ENCODE measurements around the gene HES4.
"Not testable (repeated sequence)": the region's sequence is repeated elsewhere in the genome, so short reads cannot be mapped to it uniquely, and the experiment has no call there.

HES4 gene

DNA sequence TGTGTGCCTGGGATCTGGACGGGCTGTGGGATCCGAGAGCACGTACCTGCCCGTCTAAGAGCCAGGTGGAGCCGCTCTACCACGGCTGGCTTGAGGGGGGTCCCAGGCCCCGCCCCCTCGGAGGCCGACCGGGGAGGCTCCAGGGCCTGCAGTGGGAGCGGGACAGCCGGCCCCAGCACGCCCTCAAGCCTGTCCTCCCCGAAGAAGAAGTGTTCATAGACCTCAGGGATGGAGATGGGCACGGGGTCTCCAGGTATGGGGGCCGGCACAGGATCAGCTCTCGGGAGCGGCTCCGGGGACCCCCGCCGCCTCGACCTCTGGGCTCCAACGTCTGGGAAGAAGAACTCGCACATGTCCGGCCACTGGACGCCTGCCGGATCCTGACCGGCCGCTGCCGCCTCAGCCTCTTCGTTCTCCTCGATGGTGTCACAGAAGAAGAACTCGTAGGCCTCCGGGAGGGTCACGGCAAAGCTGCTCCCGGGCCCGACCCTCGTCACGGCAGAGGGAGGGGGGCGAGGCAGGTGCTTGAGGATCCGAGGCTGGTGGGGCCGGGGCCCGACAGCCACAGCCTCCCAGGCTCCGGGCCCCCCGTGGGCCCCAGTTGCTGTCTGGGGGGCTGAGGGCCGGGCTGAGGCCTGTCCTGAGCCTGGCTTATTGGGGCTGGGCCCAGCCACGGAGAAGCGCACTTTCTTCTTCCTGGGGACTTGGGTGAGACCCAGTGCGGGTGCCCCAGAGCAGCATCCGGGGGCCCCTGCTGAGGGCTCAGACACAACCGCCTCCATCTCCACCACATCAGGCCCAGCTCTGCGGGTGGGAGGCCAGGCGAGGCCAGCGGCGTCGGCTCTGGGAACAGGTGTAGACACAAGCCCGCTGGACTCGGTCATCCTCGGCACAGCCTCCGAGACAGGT lies 20.8 kb downstream of the HES4 start:
- DNase-seq = no peak

DNA sequence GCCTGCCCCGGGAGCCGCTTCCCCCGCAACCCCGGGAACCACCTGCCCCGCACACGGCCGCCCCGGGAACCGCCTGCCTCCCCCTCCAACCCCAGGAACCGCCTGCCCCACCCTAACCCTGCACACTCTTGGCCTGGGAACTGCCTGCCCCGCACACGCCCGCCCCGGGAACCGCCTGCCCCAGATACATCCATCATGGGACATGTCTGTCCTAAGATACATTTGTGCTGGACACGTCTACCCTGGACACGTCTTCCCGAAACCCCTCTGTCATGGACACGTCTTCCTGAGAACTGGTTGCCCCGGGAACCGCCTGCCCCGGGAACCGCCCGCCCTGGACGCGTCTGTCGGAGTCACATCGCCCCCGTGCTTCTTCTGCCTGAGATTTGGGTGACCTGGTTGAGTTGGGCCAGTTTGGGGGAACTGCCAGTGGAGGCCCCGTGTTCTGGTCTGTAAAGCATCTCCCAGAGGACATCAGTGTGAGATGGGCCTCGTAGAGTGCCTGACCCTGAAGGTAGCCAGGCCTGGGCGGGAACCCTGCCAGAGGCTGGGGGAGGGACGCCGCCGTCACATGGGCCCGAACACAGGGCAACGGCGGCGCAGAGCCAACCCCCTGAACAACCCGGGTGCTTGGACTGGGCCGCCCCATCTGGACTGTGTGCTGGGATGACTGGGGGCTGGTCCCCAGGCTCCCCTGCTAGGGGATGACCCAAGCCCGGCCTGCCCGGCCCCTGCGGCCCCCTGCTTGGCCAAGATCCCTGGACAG lies 21.6 kb downstream of the HES4 start:
- DNase-seq = no peak

DNA sequence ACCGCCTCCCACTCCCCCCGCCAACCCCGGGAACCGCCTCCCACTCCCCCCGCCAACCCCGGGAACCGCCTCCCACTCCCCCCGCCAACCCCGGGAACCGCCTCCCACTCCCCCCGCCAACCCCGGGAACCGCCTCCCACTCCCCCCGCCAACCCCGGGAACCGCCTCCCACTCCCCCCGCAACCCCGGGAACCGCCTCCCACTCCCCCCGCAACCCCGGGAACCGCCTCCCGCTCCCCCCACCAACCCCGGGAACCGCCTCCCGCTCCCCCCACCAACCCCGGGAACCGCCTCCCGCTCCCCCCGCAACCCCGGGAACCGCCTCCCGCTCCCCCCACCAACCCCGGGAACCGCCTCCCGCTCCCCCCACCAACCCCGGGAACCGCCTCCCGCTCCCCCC lies 23.1 kb downstream of the HES4 start:
- not testable (repeated sequence) for DNase-seq

DNA sequence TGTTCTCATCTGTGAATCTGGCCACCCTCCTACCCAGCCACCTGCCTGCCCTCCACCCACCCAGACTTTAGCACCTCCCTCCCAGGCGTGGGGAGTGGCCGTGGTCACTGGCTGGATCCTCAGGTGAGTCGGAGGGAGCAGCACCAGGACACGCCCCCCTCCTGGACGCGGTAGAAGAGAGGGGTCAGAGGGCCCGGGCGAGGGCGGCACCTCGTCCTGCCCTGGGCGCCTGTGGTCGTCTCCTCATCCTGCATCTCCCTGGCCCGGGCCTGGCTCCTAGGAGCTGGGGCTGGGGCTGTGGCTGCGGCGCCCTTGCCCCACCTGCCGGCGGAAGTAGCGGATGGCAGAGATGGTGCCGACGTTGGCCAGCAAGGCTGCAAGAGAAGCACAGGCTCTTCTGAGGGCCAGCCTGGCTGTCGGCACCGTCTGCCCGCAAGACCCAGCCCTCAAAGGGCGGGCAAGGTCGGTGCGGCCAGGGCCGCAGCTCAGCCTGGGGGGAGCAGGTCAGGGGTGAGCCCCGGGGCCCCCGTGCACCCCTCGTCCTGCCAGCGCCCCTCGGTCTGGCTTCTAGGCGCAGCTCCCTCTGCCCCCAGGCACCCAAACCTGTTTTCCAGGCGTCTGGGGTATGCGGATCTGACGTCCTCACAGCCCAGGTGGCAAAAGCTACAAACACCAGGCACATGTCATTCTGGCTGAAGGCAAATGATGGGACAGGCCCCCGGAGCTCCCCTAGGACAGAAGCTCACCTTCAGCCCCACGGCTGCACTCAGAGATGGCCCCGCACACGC lies 23.8 kb downstream of the HES4 start:
- DNase-seq = peak in 5 of 6 experiments; percentile 23 to 63 (median 39)

DNA sequence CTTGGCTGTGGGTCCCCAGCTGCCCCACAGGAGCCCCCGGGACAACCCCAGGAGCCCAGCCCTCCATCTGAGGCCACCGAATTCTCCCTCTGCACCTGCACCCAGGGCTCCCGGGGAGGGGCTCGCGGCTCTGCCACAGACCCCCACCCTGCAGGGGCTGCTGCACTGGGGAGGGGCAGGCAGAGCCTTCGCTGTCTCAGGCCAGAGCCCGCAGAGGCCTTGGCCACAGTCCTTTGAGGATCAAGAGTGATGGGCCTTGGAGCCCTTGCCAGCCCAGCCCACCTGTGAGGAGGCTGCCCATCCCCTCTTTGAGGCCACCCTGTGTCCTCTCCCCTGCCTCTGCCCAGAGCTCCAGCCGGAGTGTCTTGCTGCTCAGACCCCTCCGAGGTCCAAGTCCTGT lies 24.5 kb downstream of the HES4 start:
- no peak for DNase-seq

DNA sequence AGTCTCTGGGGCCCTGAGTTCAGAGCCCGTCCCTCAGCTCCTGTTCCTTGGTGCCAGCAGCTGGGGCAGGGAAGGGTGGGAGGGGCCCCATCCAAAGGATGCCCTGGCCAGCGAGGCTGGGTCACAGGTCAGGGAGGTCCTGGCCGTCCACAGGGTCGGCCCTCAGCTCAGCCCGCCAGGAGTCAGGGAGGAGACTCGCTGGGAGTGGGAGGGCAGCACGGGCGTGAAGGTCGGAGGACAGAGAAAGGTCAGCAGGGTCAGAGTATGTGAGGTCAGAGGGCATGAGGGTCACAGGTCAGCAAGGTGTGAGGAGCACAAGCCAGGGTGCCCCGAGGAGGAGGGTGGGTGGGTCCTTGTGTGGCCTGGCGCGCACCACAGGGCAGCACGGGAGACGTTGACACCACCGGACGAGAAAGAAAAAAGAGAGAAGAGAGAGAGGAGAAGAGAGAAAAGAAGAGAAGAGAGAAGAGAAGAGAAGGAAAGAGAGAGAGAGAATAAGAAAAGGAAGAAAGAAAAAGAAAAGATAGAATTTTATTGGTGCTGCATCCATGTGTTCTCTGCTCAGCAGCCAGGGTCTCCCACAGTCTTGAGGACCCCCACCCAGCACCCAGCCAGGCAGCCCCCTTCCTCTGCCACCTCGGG lies 25.1 kb downstream of the HES4 start:
- DNase-seq = no peak

DNA sequence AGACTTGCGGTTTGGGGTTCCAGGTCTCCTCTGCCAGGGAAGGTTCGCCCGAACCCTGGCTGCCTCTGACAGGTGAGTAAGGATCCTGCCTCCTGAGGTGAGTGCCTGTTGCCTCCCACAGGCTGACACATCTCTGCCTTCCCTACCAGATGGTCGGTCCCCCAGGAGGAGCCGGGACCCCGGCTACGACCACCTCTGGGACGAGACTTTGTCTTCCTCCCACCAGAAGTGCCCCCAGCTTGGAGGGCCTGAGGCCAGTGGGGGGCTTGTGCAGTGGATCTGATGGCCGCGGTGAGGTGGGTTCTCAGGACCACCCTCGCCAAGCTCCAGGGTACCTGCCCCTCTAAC lies 25.6 kb downstream of the HES4 start:
- no peak for DNase-seq

DNA sequence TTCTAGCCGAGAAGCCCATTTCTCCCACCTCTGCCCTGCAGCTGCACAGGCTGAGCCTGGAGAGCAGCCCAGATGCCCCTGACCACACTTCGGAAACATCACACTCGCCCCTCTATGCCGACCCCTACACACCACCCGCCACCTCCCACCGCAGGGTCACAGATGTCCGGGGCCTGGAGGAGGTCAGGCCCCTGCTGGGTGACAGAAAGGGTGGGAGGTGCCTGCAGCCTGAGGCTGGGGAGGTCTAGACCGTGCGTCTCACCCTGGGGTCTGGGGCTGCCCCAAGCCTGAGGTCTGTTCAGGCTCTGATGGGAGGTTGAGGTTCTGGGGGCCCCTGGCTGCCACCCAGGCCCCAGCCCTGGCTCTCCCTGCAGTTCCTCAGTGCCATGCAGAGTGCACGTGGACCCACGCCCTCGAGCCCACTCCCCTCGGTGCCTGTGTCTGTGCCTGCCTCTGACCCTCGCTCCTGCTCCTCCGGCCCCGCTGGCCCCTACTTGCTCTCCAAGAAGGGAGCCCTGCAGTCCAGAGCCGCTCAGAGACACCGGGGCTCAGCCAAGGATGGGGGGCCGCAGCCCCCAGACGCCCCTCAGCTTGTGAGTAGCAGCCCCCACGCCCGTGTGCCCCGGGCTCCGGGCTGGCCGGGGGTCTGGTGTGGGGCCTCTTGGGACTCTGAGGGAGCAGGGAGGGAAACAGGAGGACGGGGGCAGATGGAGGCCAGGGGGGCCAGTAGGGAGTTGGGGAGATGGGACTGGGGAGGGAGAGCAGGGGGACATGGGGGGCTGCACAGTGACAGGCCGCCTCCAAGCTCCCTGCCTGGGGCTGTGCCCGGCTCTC lies 26.2 kb downstream of the HES4 start:
- no peak for DNase-seq

DNA sequence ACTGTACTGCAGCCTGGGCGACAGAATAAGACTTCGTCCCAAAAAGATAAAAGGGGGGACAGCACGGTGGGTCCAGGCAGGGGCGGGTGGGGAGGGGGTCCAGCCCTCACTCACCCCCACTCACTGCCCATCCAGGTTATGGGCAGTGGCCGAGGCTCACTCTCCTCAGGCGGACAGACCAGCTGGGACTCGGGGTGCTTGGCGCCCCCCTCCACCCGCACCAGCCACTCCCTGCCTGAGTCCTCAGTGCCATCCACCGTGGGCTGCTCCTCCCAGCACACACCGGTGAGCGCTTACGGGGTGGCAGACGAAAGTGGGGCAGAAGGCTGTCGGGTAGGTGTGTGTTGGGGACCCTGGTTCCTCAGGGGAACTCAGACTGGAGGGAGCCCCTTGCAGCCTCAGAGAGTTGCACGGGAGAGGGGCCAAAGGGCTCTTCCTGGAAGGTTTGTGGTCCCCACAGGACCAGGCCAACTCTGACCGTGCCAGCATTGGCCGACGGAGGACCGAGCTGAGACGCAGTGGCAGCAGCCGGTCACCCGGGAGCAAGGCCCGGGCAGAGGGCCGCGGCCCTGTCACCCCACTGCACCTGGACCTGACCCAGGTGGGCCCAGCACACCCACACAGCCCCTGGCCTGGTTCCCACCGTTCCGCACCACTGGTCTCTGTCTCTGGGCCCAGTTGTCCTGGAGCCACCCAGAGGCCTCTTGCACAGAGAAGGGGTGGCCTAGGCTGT lies 27.0 kb downstream of the HES4 start:
- no peak for DNase-seq

DNA sequence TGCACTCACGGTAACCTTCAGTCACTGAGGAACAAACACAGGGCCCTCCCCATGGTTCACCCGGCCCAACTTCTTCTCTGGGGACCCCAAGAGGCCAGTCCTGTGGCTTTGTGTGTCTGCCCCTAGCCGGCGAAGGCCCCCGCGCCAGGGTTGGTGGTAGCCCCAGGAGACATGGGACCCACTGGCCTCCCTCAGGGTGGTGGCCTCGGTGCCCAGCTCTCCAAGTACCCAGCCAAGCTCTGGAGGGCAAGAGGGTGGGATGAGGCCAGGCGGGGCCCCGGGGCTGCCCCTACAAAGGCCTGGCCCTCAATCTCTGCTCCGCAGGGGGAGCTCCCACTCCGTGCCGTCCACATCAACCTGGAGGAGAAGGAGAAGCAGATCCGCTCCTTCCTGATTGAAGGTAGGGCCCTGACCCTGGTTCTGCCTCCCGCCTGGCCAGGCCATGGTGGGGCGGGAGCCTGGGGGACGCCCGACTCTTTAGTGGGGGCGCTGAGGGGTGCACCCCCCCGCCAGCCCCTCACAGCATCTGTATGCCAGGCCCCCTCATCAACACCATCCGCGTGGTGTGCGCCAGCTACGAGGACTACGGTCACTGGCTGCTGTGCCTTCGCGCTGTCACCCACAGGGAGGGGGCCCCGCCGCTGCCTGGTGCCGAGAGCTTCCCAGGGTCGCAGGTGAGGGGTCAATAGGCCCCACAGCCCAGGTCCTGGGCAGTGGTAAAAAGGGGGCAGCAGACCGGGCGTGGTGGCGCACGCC lies 28.0 kb downstream of the HES4 start:
- no peak for DNase-seq

DNA sequence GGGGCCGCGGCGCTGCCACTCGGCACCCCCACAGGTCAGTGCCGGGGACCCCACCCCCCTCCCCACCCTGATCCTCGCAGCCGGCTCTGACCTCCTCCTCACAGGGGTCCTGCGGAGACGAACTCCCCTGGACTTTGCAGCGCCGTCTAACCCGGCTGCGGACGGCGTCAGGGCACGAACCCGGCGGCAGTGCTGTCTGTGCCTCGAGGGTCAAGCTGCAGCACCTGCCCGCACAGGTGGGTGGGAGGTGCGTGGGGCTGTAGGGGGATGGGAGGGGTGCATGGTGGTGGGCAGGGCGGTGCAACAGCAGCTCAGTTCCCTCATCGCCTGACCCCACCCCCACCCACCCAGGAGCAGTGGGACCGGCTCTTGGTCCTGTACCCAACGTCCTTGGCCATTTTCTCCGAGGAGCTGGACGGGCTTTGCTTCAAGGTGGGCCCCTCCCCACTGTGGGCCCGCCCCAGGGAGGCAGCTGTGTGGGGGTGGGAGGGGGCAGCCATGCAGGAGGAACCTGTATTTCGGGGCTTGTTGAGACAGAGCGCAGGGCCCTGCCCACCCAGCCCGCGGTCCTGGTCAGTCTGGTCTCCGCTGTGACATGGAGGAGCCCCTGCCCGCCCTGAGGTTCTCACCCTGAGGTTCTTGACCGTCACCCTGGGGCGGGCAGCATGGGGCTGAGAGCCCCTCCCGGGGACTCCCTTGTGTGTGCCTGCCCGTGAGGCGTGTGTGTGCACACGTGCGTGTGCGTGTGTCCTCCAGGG lies 28.7 kb downstream of the HES4 start:
- DNase-seq = no peak

DNA sequence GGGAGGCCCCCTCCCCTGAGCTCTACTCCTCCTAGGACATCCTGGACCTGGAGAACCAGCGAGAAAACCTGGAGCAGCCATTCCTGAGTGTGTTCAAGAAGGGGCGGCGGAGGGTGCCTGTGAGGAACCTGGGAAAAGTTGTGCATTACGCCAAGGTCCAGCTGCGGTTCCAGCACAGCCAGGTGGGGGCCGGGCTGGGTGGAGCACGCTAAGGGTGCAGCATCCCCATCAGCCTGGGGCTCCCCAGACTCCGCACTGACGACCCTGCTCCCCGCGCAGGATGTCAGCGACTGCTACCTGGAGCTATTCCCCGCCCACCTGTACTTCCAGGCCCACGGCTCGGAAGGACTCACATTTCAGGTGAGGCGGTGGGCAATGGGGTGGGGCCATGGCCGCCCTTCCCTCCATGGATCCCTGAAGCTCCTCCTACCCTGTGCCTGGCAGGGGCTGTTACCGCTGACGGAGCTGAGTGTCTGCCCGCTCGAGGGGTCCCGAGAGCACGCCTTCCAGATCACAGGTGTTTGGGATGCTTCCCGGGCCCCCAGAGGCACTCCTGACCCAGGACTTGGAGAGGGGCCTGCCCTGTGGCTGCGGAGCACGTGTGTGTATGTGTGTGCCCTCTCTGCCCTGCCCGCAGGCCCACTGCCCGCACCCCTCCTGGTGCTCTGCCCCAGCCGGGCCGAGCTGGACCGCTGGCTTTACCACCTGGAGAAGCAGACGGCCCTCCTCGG lies 29.5 kb downstream of the HES4 start:
- no peak for DNase-seq

DNA sequence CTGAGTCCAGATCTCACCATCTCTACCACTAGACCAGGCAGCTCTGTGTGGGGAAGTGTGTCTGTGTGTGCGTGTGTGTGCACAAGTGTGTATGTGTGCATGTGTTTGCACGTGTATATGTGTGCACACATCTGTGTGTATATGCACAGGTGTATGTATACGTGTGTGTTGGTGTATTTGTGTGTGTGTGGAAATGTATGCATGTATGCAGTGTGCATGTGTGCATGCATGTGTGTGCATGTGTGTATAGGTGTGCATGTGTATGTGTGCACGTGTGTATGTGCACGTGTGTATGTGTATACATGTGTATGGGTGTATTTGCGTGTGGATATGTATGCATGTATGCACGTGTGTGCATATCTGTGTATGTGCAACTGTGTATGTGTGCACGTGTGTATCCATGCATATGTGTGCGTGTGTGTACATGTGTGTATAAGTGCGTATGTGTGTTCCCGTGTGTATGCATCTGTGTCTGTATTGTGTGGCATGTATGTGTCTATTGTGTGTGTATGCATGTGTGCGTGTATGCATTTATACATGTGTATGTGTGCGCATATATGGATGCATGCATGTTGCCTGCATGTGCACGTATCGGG lies 30.5 kb downstream of the HES4 start:
- DNase-seq = no peak

DNA sequence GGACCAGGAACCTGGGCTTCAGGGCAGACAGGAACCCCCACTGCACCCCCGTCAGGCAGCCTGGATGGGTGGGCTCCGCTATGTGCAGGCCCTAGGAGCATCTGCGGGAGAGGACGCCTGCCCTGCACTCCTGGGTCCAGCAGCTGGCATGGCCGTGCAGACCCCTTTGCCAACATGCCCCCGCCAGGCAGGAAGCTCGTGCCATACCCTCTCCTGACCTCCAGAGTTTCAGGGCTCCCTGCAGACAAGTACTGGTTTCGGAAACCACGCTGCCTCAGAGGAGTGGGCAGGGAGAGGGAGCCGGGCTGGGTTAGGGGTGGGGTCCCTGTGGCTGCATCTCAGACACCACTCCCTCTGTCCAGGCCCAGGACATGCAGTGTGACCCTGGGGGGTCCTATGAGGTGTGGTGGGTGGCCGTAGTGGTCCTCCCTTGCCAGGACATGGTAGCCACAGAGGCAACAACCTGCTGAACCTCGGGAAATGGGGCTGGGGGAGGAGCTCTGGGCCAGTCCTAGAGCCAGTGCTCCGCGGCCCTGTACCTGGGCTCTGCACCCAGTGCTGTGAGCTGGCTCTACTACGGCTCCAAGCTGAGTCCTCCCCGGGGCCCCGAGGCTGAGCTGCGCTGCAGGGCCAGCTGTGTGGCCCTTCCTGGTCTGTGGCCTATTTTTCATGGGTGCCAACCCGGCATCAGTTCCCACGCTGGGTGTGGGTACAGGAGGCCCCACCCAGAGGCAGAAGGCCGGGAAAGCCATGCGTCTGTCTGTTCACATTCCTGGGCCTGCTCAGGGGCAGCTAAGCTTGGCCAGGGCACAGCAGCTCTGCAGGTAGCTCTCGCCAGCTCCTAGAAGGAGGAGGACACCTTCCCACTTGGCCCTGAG lies 32.2 kb downstream of the HES4 start:
- no peak for DNase-seq

DNA sequence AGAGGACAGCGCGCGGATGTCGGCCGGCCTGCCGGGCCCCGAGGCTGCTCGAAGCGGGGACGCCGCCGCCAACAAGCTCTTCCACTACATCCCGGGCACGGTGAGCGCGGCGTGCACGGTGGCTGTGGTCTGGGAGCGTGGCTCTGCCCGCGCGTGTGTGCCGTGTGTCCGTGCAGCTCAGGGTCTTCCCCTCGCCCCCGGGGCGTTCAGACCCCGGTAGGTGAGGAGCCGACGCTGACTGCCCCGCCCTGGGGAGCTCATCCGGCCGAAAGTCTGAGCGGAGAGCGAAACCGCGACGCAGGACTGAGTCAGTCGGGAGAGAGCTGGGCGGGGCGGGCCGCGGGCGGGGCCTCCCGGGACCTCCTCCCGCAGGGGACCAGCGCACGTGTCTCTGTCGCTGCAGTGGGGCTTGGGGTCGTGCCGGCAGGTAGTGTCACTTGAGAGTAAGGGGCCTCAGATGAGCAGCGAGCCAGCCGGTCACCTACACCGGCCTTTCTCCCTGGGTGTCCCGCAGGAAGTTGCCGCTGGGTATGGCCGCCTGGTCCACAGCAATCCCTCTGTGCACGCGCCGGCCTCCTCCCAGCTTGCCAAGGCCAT lies 33.1 kb downstream of the HES4 start:
- peak in 5 of 6 experiments; percentile 40 to 61 (median 55) for DNase-seq

DNA sequence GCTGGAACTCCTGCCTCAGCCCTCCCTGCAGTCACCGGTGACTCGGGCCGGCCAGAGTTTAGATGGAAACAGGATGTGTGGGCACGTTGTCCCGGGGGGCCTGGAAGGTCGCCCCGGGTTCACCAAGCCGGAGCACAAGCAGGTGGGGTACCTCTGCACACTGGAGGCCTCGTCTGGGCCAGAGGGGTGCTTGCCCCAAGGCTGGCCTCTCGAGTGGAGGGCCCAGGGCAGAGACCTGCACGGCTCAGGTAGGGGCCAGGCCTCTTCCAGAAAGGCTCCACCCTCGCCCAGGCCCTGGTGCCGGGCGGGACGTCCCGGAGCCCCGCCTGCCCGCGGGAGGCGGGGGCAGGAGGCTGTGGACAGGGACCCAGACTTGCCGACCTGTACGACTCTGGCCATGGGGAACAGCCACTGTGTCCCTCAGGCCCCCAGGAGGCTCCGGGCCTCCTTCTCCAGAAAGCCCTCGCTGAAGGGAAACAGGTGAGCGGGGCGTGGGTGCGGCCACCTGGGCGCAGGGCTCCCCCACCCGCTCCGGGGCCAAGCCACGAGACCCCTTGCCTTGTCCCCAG lies 33.7 kb downstream of the HES4 start, which contains the start of gene PLEKHN1:
Gene PLEKHN1, plus strand, starts transcription at position 348 of the 569 bp plus-strand sequence. Its CDS starts 50 bp downstream, at position 398.
- no peak for DNase-seq

Data from stimulated activated naive CD4-positive, alpha-beta T cell (primary cell).